Globus pallidus (tissue), 1 donor: Measurements from ENCODE around the gene KATNIP.

Experiments
- DNase-seq: peaks from one replicate; pipeline ENCODE4 v3.0.0-alpha.2; 2015; ENCODE audit warnings: low spot score

KATNIP gene

GRCh38 chr16:27585200-27585599, 35.3 kb downstream of the KATNIP start:
- DNase-seq, result no peak

- DNase-seq, result no peak
These were observed 36.8 kb downstream of the KATNIP start for GRCh38 chr16:27586711-27587110.

- DNase-seq, result no peak
These were observed 38.1 kb downstream of the KATNIP start for GRCh38 chr16:27588057-27588456.

- DNase-seq, result no peak
These were observed 41.9 kb downstream of the KATNIP start for GRCh38 chr16:27591837-27592236.

- no peak for DNase-seq
These were observed 45.5 kb downstream of the KATNIP start for GRCh38 chr16:27595475-27595874.

- no peak for DNase-seq
These were observed 46.0 kb downstream of the KATNIP start for GRCh38 chr16:27595993-27596392.

GRCh38 chr16:27596411-27596810, 46.5 kb downstream of the KATNIP start:
- no peak for DNase-seq

- no peak for DNase-seq
These were observed 47.4 kb downstream of the KATNIP start for GRCh38 chr16:27597361-27597760.

GRCh38 chr16:27598220-27598619, 48.3 kb downstream of the KATNIP start:
- no peak for DNase-seq

GRCh38 chr16:27598931-27599565, 49.1 kb downstream of the KATNIP start:
- DNase-seq, result no peak

GRCh38 chr16:27599606-27600005, 49.7 kb downstream of the KATNIP start:
- DNase-seq, result no peak
